ENCODE data around the gene SGCD.

Gene SGCD

DNA sequence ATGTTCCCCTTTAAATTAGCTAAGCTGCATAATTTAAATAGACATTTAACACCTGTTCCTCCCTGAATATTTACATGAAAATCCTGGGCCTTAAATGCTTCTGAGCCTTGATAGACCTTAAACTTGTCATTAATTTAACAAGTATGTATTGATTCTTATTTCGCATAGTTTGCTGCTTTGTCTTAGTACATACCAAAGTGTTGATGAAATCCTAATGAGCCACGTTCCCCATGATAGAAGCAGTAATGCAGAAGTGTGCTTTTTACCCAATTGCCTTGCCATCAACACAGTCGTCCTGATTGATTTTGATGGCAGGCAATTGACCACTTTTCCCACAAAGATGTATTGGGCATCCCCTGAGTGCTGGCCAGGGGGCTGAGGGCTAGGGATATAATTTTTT, 213.5 kb downstream of the SGCD start:
- no peak for TF ChIP-seq CTCF (IDR thresholded peaks at IDR 0.05)
- H3K27me3 ChIP-seq, result no peaks in the 10 kb centered on the region
- no peaks in the 10 kb centered on the region for H3K9me3 ChIP-seq
- no peak overlapping the region for H3K27ac ChIP-seq
- H3K4me3 ChIP-seq (ENCODE audit: low read depth in 1 of 2, low read length in 1 of 2), result no peak overlapping the region
- H3K36me3 ChIP-seq, result no peaks in the 10 kb centered on the region
- H3K4me1 ChIP-seq (ENCODE audit: control insufficient read depth in 1 of 2, insufficient read depth in 1 of 2, low read depth in 1 of 2, low read length in 1 of 2), result no peaks in the 10 kb centered on the region

DNA sequence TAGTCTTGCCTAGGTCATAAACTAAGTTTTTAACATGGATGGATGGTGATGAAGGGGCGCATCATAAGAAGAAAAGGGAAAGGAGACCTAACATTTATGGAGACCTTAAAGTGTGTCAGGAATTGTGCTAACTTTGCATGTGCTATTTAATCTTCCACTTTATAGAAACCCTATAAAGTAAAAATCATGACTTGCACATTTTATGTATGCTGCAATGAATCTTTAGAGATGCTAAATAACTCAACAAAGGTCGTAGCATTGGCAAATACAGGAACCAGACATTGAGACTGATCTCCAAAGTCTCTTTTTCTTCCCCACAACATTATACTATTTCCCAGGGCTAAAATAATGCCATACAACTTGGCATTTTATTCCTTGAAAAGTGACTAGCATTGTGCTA, 214.6 kb downstream of the SGCD start:
- no peaks in the 10 kb centered on the region for H3K9me3 ChIP-seq
- H3K4me1 ChIP-seq (ENCODE audit: control insufficient read depth in 1 of 2, insufficient read depth in 1 of 2, low read depth in 1 of 2, low read length in 1 of 2), result no peaks in the 10 kb centered on the region
- H3K4me3 ChIP-seq (ENCODE audit: low read depth in 1 of 2, low read length in 1 of 2), result no peak overlapping the region
- no peak for TF ChIP-seq CTCF (IDR thresholded peaks at IDR 0.05)
- H3K27ac ChIP-seq, result no peak overlapping the region
- no peaks in the 10 kb centered on the region for H3K36me3 ChIP-seq
- H3K27me3 ChIP-seq, result no peaks in the 10 kb centered on the region

- no peaks in the 10 kb centered on the region for H3K27me3 ChIP-seq
- no peaks in the 10 kb centered on the region for H3K9me3 ChIP-seq
- H3K36me3 ChIP-seq, result no peaks in the 10 kb centered on the region
- H3K4me3 ChIP-seq (ENCODE audit: low read depth in 1 of 2, low read length in 1 of 2), result no peak overlapping the region
- no peak for TF ChIP-seq CTCF (IDR thresholded peaks at IDR 0.05)
- H3K27ac ChIP-seq, result no peak overlapping the region
- H3K4me1 ChIP-seq (ENCODE audit: control insufficient read depth in 1 of 2, insufficient read depth in 1 of 2, low read depth in 1 of 2, low read length in 1 of 2), result no peaks in the 10 kb centered on the region
These were observed 216.6 kb downstream of the SGCD start for GRCh38 chr5:156543348-156544145.

DNA sequence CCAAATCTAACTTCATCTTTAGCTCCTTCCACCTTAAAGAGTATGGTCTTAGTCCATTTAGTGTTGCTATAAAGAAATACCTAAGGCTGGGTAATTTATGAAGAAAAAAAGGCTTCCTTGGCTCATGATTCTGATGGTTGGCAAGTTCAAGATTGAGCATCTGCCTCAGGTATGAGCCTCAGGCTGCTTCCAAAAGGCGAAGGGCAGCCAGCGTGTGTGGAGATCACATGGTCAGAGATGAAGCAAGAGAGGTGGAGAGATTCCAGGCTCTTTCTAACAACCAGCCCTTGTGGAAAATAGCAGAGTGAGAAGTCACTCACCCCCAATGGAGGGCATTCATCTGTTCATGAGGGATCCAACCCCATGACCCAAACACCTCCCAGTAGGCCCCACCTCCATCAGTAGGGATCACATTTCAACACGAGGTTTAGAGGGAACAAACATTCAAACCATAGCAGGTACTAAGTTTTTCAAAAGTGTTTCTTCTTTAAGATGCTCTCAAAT, 225.9 kb downstream of the SGCD start:
- no peaks in the 10 kb centered on the region for H3K4me1 ChIP-seq (ENCODE audit: control insufficient read depth in 1 of 2, insufficient read depth in 1 of 2, low read depth in 1 of 2, low read length in 1 of 2)
- no peak overlapping the region for H3K27ac ChIP-seq
- no peaks in the 10 kb centered on the region for H3K9me3 ChIP-seq
- H3K4me3 ChIP-seq (ENCODE audit: low read depth in 1 of 2, low read length in 1 of 2), result no peak overlapping the region
- no peaks in the 10 kb centered on the region for H3K27me3 ChIP-seq
- no peaks in the 10 kb centered on the region for H3K36me3 ChIP-seq
- no peak for TF ChIP-seq CTCF (IDR thresholded peaks at IDR 0.05)

GRCh38 chr5:156556666-156557406, 229.9 kb downstream of the SGCD start:
- Histone ChIP-seq H3K36me3 (no peaks in the 10 kb centered on the region), H3K27me3 (no peaks in the 10 kb centered on the region), H3K9me3 (no peaks in the 10 kb centered on the region), H3K4me3 (ENCODE audit: low read depth in 1 of 2, low read length in 1 of 2) (no peak overlapping the region), H3K27ac (no peak overlapping the region), H3K4me1 (ENCODE audit: control insufficient read depth in 1 of 2, insufficient read depth in 1 of 2, low read depth in 1 of 2, low read length in 1 of 2) (no peaks in the 10 kb centered on the region)
- no peak for TF ChIP-seq CTCF (IDR thresholded peaks at IDR 0.05)

Measured in neutrophil (primary cell).